Ammon's horn (tissue), 1 donor: ENCODE results near the gene ZFPL1.

Source experiments
- DNase-seq: peaks from one replicate; pipeline ENCODE4 v3.0.0-alpha.2; 2016; ENCODE audit warnings: low spot score

Gene ZFPL1

DNA sequence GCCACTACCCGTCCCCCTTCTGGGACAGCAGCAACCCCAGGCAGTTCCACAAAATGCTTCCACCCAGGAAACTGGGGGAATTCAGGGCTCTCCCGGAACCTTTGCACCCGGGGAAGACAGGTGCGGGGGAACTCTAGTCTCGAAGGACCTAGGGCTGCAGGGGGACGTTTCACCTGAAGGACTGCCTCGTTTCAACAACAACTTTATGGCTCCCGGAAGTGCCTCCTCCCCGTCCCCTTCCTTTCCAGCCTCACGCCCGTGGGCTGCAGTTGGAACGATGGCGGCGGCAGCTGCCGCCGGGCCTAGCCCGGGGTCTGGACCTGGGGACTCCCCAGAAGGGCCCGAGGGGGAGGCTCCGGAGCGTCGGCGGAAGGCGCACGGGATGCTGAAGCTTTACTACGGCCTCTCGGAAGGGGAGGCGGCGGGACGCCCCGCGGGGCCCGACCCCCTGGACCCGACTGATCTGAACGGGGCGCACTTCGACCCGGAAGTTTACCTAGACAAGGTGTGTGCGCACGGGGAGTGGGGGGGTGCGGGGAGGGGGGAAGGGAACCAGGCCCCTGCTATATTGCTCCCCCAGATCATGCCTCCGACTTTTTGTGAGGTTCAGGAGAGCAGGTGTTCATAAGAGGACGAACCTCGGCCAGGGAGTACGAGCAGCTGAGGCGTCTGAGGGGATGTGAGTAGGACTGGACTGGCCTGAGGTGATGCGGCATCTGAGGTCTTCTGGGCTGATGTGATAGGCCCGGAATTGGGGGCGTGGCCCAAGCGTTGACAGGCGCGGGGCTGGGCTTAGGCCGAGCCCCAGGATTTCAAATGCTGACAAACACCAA lies 12.2 kb downstream of the ZFPL1 start, which contains the start of gene VPS51:
VPS51 (plus strand) TSS at position 241 of the 833 bp plus-strand sequence; CDS start at position 278, 37 bp downstream.
- peak; percentile 91 for DNase-seq

DNA sequence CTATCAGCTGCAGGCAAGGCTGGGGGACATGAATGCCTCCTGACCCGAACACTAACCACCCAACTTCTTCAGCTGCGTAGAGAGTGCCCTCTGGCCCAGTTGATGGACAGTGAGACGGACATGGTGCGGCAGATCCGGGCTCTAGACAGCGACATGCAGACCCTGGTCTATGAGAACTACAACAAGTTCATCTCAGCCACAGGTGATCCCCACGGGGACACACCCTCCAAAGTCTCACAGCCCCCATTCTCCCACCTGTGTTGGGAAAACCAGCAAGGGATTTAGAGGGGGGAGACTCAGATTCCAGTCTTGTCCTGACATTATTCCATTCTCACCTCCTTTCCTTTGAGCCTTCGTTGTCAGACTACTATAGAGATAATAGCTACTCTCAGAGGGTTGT lies 12.9 kb downstream of the ZFPL1 start:
- no peak for DNase-seq

DNA sequence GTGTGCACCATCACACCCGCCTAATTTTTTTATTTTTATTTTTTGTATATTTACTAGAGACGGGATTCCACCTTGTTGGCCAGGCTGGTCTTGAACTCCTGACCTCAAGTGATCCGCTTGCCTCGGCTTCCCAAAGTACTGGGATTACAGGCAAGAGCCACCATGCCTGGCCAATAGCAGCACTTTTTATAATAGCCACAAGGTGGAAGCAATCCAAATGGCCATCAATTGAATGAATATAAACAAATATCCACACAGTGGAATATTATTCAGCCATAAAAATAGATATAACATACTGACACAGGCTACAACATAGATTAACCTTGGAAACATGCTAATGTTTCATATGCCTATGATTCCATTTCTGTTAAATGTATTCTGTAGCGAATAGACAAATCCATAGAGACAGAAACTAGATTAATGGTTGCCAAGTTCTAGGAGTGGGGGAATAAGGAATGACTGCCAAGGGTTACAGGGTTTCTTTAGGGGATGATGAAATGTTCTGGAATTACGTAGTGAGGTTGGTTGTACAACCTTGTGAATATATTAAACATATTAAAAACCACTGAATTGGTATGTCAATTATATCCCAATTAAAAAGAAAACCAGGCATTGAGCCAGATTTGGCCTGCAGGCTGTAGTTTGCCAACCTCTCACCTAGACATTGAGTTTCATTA lies 16.8 kb downstream of the ZFPL1 start:
- no peak for DNase-seq

GRCh38 chr11:65102142-65103095 lies 18.4 kb downstream of the ZFPL1 start:
- peak; percentile 76 for DNase-seq

GRCh38 chr11:65103476-65103875 lies 19.5 kb downstream of the ZFPL1 start:
- no peak for DNase-seq

DNA sequence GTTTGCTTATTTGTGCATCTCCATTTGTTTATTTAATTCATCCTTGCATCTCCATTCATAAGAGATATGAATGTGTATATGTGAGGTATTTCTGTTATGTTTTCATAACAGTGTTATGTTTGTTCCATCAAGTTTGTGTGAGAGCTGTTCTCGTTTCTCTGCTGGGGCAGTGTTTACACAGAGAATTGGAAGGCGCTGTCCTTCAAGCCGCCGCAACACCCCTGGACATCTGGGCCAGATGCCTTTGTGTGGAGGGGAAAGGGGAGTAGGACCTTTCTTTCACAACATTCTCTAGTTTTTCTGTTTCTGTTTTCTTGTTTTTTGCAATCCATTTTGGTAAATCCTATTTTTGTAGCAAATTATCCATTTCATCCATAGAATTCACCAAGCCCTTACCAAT lies 20.6 kb downstream of the ZFPL1 start:
- no peak for DNase-seq

- no peak for DNase-seq
Measured at GRCh38 chr11:65107078-65107477, 23.1 kb downstream of the ZFPL1 start.

DNA sequence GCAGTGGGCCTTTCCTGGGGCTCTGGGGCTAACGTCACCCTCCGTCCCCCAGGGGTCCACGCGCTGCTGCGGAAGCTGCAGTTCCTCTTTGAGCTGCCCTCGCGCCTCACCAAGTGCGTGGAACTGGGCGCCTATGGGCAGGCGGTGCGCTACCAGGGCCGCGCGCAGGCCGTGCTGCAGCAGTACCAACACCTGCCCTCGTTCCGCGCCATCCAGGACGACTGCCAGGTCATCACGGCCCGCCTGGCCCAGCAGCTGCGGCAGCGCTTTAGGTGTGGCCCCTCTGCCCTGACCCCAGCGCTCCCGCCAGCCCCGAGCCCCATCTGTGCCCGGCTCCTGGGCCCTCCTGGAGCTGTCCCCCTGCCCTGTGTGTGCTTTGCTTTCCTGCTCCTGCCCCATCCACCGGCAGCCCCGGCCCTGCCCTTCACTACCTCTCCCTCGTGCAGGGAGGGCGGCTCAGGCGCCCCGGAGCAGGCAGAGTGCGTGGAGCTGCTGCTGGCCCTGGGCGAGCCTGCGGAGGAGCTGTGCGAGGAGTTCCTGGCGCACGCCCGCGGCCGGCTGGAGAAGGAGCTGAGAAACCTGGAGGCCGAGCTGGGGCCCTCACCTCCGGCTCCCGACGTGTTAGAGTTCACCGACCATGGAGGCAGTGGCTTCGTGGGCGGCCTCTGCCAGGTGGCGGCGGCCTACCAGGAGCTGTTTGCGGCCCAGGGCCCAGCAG lies 23.9 kb downstream of the ZFPL1 start:
- no peak for DNase-seq

- no peak for DNase-seq
Measured at GRCh38 chr11:65108469-65109123, 24.6 kb downstream of the ZFPL1 start.

DNA sequence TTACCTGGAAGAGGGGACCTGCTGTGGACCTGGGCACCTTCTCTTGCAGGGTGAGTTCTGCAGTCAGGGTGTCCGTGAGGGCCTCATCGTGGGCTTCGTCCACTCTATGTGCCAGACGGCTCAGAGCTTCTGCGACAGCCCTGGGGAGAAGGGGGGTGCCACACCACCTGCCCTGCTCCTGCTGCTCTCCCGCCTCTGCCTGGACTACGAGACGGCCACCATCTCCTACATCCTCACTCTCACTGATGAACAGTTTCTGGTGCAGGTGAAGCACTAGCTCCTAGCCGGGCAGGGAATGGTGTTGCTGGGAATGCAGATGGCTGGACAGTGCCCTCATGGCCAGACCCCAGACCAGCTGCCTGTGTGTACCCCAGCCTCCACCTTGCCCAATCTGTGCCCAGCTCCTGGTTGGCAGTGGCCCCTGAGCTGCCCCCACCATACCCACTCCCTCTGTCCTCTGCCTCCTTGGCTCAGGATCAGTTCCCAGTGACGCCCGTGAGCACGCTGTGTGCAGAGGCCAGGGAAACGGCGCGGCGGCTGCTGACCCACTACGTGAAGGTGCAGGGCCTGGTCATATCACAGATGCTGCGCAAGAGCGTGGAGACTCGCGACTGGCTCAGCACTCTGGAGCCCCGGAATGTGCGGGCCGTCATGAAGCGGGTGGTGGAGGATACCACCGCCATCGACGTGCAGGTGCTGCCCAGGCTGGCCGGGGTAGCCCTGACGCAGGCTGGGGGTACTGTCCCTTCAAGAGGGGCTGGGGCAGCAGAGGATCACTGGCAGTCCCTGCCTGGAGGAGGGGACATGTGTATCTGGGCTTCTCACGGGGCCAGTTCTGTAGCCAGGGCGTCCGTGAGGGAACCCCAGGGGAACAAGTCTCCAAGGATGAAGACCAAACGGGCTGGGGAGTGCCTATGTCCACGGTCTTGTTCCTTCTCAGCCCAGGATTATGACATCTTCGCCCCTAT lies 25.5 kb downstream of the ZFPL1 start:
- no peak for DNase-seq

GRCh38 chr11:65110354-65110861 lies 26.4 kb downstream of the ZFPL1 start:
- DNase-seq, result peak; percentile 85

- no peak for DNase-seq
Measured at GRCh38 chr11:65111159-65111743, 27.2 kb downstream of the ZFPL1 start.

GRCh38 chr11:65111744-65112545 lies 27.9 kb downstream of the ZFPL1 start, which contains the start of gene TM7SF2:
Gene TM7SF2, plus strand, starts transcription at chr11:65111872. Its CDS starts 144 bp downstream, at chr11:65112016.
- peak; percentile 97 for DNase-seq

DNA sequence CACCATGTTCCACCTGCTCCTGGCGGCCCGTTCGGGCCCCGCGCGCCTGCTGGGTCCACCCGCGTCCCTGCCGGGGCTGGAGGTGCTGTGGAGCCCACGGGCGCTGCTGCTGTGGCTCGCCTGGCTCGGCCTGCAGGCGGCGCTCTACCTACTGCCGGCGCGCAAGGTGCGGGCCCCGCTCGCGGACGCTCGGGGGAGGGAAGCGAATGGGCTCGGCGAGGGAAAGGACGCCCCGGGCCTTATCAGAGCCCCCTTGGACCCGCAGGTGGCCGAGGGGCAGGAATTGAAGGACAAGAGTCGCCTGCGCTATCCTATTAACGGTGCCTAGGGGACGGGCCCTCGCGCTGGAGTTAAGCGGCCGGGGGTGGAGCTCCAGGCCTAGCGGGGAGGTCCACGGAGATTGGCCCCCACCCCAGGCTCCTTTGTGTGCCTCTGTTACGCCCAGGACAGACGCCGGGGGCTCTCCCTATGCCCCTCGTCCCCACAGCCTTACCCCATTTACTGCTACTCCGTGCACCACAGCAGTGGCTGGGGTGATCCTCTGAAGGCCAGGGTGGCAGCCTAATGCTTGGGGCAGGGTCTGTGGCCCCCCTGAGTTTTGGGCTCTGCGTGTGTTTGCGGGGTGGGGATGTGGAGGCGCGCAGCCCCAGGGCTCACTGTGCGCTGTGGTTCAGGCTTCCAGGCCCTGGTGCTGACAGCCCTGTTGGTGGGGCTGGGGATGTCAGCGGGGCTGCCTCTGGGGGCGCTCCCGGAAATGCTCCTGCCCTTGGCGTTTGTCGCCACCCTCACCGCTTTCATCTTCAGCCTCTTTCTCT lies 28.7 kb downstream of the ZFPL1 start:
- DNase-seq, result peak; percentile 45

GRCh38 chr11:65113361-65113756 lies 29.3 kb downstream of the ZFPL1 start:
- DNase-seq, result no peak

DNA sequence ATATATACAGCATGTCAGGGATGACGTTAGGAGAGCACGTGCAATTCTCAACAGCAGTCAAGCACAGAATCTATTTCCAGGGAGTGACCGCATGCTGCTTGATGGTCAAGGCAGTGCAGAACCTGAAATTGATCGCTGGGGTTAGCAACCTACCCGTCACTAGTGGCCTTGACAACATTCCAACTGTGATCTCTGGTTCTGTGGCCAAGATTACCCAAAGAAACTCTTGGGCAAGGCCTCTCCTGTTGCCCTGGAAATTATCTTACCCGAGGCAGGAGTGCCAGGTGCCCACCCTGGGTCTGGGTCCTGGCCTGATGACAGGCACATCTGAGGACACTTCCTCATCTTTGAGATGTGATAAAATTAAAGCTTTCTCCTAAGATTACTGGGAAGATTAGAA lies 29.8 kb downstream of the ZFPL1 start:
- no peak for DNase-seq

DNA sequence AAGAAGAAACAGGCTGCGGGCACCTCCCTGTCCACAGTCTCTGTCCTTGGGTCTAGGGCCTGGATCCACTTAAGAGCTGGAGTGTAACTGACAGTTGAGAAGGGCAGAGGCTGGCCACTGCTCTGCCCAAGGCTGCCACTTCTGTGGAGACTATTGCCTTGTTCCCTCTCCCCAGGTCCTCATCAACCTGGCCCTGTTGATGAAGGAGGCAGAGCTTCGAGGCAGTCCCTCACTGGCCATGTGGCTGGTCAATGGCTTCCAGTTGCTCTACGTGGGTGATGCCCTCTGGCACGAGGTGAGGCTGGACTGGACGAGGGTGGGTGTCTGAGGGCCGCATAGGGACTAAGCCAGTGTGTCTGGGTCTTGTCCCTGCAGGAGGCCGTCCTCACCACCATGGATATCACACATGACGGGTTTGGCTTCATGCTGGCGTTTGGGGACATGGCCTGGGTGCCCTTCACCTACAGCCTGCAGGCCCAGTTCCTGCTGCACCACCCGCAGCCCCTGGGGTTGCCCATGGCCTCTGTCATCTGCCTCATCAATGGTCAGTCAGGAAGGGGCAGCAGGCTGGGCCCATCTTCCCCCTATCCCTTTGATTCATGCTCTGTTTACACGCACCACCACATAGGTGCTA lies 30.6 kb downstream of the ZFPL1 start:
- DNase-seq, result no peak
